ENCODE data around the gene DAB2. TPM values are rescaled to one million over a fixed set of nuclear protein-coding genes. Genes with fewer than 3 reads are reported as not detected.

The DAB2 gene
- total RNA-seq, 6 donors from 2014 or later = 100 to 177 (median 144) TPM

DNA sequence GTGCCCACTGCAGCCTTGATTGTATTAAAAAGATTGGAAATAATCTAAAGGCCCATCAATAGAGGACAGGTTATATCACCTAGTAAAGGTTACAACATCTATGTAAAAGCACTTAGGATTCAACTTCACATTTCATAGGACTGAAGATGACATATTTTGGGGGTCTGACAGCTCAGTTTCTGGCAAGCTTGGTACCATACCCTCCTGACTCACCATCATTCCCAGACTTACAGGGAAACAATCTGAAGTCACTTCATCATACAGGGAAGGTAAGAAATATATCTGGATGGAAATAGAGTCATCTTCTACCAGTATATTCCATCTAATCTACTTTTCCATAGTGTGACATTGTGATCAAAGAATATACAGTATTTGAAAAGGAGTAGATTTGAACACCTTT, 28.8 kb upstream of the DAB2 start:
- Histone ChIP-seq H3K36me3 (no peaks in the 10 kb centered on the region), H3K4me1 (no peaks in the 10 kb centered on the region), H3K27ac (no peak overlapping the region), H3K9me3 (no peaks in the 10 kb centered on the region), H3K4me3 (no peak overlapping the region), H3K27me3 (no peaks in the 10 kb centered on the region)
- DNase-seq (no peak), ATAC-seq (ENCODE audit: low FRiP score in 2 of 2) (no peak)
- TF ChIP-seq CTCF (IDR thresholded peaks at IDR 0.05) (no peak), POLR2A (IDR thresholded peaks at IDR 0.05) (no peak)

DNA sequence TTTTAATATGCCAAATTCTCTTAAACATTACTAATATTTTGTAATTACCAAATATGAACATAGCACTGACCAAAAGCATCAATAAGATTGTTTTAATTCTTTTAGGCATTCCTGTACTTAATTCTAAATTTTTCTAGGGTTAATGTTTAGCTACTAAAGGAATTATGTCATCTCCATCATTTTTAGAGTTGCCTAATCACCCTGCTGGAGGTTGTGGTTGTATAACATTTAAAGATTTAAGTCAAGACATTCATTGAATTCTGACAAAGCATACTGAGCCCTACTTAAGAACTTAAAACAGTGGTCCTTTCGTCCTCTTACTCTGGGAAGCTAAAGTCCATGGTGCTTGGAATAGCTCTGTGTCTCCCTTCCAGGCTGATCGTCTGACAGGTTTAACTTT, 28.1 kb upstream of the DAB2 start:
- Histone ChIP-seq H3K36me3 (no peaks in the 10 kb centered on the region), H3K4me1 (no peaks in the 10 kb centered on the region), H3K27ac (no peak overlapping the region), H3K9me3 (no peaks in the 10 kb centered on the region), H3K27me3 (no peaks in the 10 kb centered on the region), H3K4me3 (no peak overlapping the region)
- 84 to 90% methylated on average over 2 of the region's 2 CpGs for WGBS, 2 donors
- no peak for ATAC-seq (ENCODE audit: low FRiP score in 2 of 2)
- no peak for DNase-seq
- TF ChIP-seq POLR2A (IDR thresholded peaks at IDR 0.05) = no peak
- TF ChIP-seq CTCF (IDR thresholded peaks at IDR 0.05) = no peak
- no peak for TF ChIP-seq EP300 (IDR thresholded peaks at IDR 0.05)
- TF ChIP-seq POLR2AphosphoS5 (IDR thresholded peaks at IDR 0.05) = no peak

DNA sequence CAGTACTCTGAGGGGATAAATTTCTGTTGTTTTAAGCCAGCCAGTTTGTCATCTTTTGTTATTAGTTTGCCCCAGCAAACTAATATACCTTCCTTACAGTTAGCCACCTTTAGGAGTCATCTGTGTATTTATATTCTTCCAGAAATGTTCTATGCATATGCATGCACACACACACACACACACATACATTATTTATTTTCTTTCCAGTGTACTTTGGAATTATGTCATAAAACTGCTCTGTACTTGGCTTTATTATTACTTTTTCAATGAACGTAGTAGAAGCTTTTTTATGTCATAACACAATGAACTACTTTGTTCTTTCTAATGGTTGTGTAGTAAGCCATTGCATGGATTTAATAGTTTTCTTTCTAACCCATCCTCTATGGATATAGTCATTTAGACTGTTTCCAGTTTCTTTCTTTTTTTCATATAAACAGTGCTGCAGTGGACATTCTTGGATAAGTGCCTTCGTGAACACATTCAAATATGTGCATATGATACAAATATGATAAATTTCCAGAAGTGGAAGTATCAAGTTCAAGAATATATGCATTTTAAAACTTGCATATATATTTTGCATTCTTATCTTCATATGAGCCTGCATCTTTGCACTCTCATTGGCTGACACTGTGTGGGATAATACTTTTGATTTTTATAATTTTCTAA, 26.6 kb upstream of the DAB2 start:
- DNase-seq (no peak), ATAC-seq (ENCODE audit: low FRiP score in 2 of 2) (no peak)
- H3K9me3 ChIP-seq = no peaks in the 10 kb centered on the region
- no peak for TF ChIP-seq EP300 (IDR thresholded peaks at IDR 0.05)
- no peak for TF ChIP-seq POLR2A (IDR thresholded peaks at IDR 0.05)
- TF ChIP-seq CTCF (IDR thresholded peaks at IDR 0.05) = no peak
- no peak for TF ChIP-seq POLR2AphosphoS5 (IDR thresholded peaks at IDR 0.05)
- no peaks in the 10 kb centered on the region for H3K27me3 ChIP-seq
- 72 to 80% methylated on average over 2 of the region's 2 CpGs for WGBS, 2 donors
- no peak overlapping the region for H3K4me3 ChIP-seq
- no peaks in the 10 kb centered on the region for H3K4me1 ChIP-seq
- H3K36me3 ChIP-seq = no peaks in the 10 kb centered on the region
- H3K27ac ChIP-seq = no peak overlapping the region

DNA sequence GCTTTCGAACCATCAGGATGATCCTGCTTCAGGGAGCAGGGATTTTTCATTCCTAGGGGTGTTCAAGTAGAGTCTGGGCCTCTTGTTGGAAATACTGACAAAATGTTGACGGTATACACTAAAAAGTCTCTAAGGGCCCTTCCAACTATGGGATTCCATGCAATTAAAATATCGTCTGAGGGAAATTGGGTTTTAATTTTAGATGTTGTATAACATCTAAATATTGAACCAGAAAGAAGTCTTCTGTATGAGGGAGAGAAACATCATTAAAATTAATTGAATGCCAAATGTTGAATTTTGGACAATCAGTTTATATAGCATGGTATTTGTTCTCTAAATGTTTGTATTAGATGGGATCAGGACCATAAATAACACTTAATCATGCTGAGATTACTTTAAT, 25.7 kb upstream of the DAB2 start:
- Histone ChIP-seq H3K27ac (no peak overlapping the region), H3K4me3 (no peak overlapping the region), H3K9me3 (no peaks in the 10 kb centered on the region), H3K27me3 (no peaks in the 10 kb centered on the region), H3K36me3 (no peaks in the 10 kb centered on the region), H3K4me1 (no peaks in the 10 kb centered on the region)
- 81 to 87% methylated on average over 3 of the region's 3 CpGs for WGBS, 2 donors
- TF ChIP-seq CTCF (IDR thresholded peaks at IDR 0.05) (no peak), EP300 (IDR thresholded peaks at IDR 0.05) (no peak), POLR2A (IDR thresholded peaks at IDR 0.05) (no peak), POLR2AphosphoS5 (IDR thresholded peaks at IDR 0.05) (no peak)
- ATAC-seq (ENCODE audit: low FRiP score in 2 of 2) = no peak
- no peak for DNase-seq

GRCh38 chr5:39449591-39449990, 24.8 kb upstream of the DAB2 start:
- no peak for ATAC-seq (ENCODE audit: low FRiP score in 2 of 2)
- WGBS, 2 donors = 58 to 60% methylated on average over 3 of the region's 3 CpGs
- no peak overlapping the region for H3K4me3 ChIP-seq

More at GRCh38 chr5:39449591-39449990, 24.8 kb upstream of the DAB2 start:
- no peak overlapping the region for H3K27ac ChIP-seq
- TF ChIP-seq CTCF (IDR thresholded peaks at IDR 0.05) = no peak
- no peak for TF ChIP-seq POLR2A (IDR thresholded peaks at IDR 0.05)
- TF ChIP-seq POLR2AphosphoS5 (IDR thresholded peaks at IDR 0.05) = no peak
- no peak for TF ChIP-seq EP300 (IDR thresholded peaks at IDR 0.05)
- H3K4me1 ChIP-seq = no peaks in the 10 kb centered on the region
- H3K9me3 ChIP-seq = no peaks in the 10 kb centered on the region
- no peak for DNase-seq
- H3K36me3 ChIP-seq = no peaks in the 10 kb centered on the region
- no peaks in the 10 kb centered on the region for H3K27me3 ChIP-seq

All from upper lobe of left lung (tissue), 6 donors.